ENCODE measurements around the gene TBC1D22A. TPM values are rescaled to one million over a fixed set of nuclear protein-coding genes. Genes with fewer than 3 reads are reported as not detected.

The TBC1D22A gene
- total RNA-seq, 1 donor from 2014 or later = 18.9 TPM

GRCh38 chr22:46800102-46800857 lies 37.8 kb downstream of the TBC1D22A start:
- Mint-ChIP-seq H3K27me3 (ENCODE audit: low read depth) (no peaks in the 10 kb centered on the region), H3K4me1 (ENCODE audit: low read depth) (peaks cover 36% of the 10 kb centered on the region), H3K27ac (ENCODE audit: unreplicated experiment) (peak overlapping the region; percentile 32), H3K9me3 (ENCODE audit: low read depth) (no peaks in the 10 kb centered on the region), H3K36me3 (ENCODE audit: low read depth) (peaks cover 4% of the 10 kb centered on the region), H3K4me3 (ENCODE audit: unreplicated experiment) (no peak overlapping the region)
- TF ChIP-seq, protein P1, sequence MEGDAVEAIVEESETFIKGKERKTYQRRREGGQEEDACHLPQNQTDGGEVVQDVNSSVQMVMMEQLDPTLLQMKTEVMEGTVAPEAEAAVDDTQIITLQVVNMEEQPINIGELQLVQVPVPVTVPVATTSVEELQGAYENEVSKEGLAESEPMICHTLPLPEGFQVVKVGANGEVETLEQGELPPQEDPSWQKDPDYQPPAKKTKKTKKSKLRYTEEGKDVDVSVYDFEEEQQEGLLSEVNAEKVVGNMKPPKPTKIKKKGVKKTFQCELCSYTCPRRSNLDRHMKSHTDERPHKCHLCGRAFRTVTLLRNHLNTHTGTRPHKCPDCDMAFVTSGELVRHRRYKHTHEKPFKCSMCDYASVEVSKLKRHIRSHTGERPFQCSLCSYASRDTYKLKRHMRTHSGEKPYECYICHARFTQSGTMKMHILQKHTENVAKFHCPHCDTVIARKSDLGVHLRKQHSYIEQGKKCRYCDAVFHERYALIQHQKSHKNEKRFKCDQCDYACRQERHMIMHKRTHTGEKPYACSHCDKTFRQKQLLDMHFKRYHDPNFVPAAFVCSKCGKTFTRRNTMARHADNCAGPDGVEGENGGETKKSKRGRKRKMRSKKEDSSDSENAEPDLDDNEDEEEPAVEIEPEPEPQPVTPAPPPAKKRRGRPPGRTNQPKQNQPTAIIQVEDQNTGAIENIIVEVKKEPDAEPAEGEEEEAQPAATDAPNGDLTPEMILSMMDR (IDR thresholded peaks at IDR 0.05) = no peak
- DNase-seq (ENCODE audit: low spot score) = no peak

DNA sequence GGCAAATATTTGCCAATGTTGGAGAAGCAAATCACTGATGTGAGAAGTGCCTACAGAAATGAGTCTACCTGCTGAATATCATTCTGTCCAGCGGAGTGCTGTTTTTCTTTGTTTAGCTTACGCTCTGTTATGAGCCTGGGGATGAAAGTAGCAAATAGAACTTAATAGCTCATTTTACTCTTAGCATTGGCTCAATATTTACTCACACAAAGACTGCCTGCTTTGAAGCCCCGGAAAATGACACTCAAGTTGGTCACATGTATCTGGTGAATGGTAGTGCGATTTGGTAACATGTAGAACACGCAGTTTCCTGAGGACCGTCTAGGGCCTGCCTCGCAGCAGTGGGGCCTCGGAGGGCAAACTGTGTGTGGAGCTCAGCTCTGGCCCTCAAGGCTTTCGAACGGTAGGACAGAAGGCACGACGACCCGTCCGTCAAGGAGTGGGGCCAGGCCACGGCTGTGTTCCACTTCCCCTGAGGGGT lies 38.9 kb downstream of the TBC1D22A start:
- Mint-ChIP-seq H3K4me1 (ENCODE audit: low read depth) (peaks cover 36% of the 10 kb centered on the region), H3K27ac (ENCODE audit: unreplicated experiment) (no peak overlapping the region), H3K9me3 (ENCODE audit: low read depth) (no peaks in the 10 kb centered on the region), H3K4me3 (ENCODE audit: unreplicated experiment) (no peak overlapping the region), H3K27me3 (ENCODE audit: low read depth) (no peaks in the 10 kb centered on the region), H3K36me3 (ENCODE audit: low read depth) (peaks cover 6% of the 10 kb centered on the region)
- TF ChIP-seq, protein P1 (IDR thresholded peaks at IDR 0.05) = no peak
- DNase-seq (ENCODE audit: low spot score) = no peak

- H3K27me3 Mint-ChIP-seq (ENCODE audit: low read depth) = no peaks in the 10 kb centered on the region
- no peaks in the 10 kb centered on the region for H3K9me3 Mint-ChIP-seq (ENCODE audit: low read depth)
- H3K4me1 Mint-ChIP-seq (ENCODE audit: low read depth) = peaks cover 36% of the 10 kb centered on the region
- TF ChIP-seq, protein P1 (IDR thresholded peaks at IDR 0.05) = no peak
- DNase-seq (ENCODE audit: low spot score) = no peak
- no peak overlapping the region for H3K4me3 Mint-ChIP-seq (ENCODE audit: unreplicated experiment)
- H3K27ac Mint-ChIP-seq (ENCODE audit: unreplicated experiment) = no peak overlapping the region
- H3K36me3 Mint-ChIP-seq (ENCODE audit: low read depth) = peaks cover 8% of the 10 kb centered on the region
These were observed 39.6 kb downstream of the TBC1D22A start for GRCh38 chr22:46801826-46802607.

GRCh38 chr22:46802608-46803027 lies 40.2 kb downstream of the TBC1D22A start:
- TF ChIP-seq, protein P1 (IDR thresholded peaks at IDR 0.05) = no peak
- Mint-ChIP-seq H3K9me3 (ENCODE audit: low read depth) (no peaks in the 10 kb centered on the region), H3K27me3 (ENCODE audit: low read depth) (no peaks in the 10 kb centered on the region), H3K4me1 (ENCODE audit: low read depth) (peaks cover 36% of the 10 kb centered on the region), H3K36me3 (ENCODE audit: low read depth) (peaks cover 11% of the 10 kb centered on the region), H3K4me3 (ENCODE audit: unreplicated experiment) (no peak overlapping the region), H3K27ac (ENCODE audit: unreplicated experiment) (no peak overlapping the region)
- no peak for DNase-seq (ENCODE audit: low spot score)
